Left ventricle myocardium inferior (tissue), 1 donor: ENCODE data around the gene COX19. TPM values are rescaled to one million over a fixed set of nuclear protein-coding genes. Genes with fewer than 3 reads are reported as not detected.

Experiments
- DNase-seq: peaks from one replicate; pipeline ENCODE4 v3.0.0-alpha.2; 2020
- H3K27ac ChIP-seq: fragments of 200-600 bp; replicated peaks from 2 replicates; pipeline ENCODE4 v1.8.0; 2021
- H3K27me3 ChIP-seq: fragments of 200-600 bp; 2 replicates; pipeline ENCODE4 v1.8.0; 2021; ENCODE audit warnings: low read depth
- H3K36me3 ChIP-seq: fragments of 200-600 bp; 2 replicates; pipeline ENCODE4 v1.8.0; 2021
- H3K4me1 ChIP-seq: fragments of 200-600 bp; 2 replicates; pipeline ENCODE4 v1.8.0; 2021
- H3K4me3 ChIP-seq: fragments of 200-600 bp; 2 replicates; pipeline ENCODE4 v1.8.0; 2021; ENCODE audit warnings: mild to moderate bottlenecking, moderate library complexity
- H3K9me3 ChIP-seq: fragments of 200-600 bp; replicated peaks from 2 replicates; pipeline ENCODE4 v1.8.0; 2021
- CTCF ChIP-seq: fragments of 200-600 bp; IDR thresholded peaks from 2 replicates; pipeline ENCODE4 v1.8.0; 2021; ENCODE audit warnings: antibody characterized with exemption, mild to moderate bottlenecking, borderline replicate concordance
- intact Hi-C: fragments of 100-400 bp; cut with micrococcal nuclease; formaldehyde crosslinking; loops from one replicate; pipeline ENCODE4 v1.11.0; 2022
- total RNA-seq: library from RNA; stranded (reverse); fragmentation: NEBNext Ultra II Directional; extraction: Animal tissue kit (Norgen Biotek cat#: 25700); gene quantifications from one replicate; pipeline ENCODE4 v1.2.1, GENCODE V29; 2021
- donor health status: DM: no; HTN: yes; CAD: no; lungs with severe emphysema.

The COX19 gene
- total RNA-seq, 1 donor from 2014 or later = 8.5 TPM

GRCh38 chr7:938546-939185 lies 36.7 kb downstream of the COX19 start:
- no peaks in the 10 kb centered on the region for H3K4me1 ChIP-seq
- DNase-seq = no peak
- H3K4me3 ChIP-seq = no peak overlapping the region
- no peaks in the 10 kb centered on the region for H3K36me3 ChIP-seq
- TF ChIP-seq CTCF = no peak
- peaks cover 12% of the 10 kb centered on the region for H3K9me3 ChIP-seq
- intact Hi-C loops = no loop called here
- H3K27me3 ChIP-seq = peaks cover 7% of the 10 kb centered on the region
- H3K27ac ChIP-seq = no peak overlapping the region

GRCh38 chr7:937856-938484 lies 37.4 kb downstream of the COX19 start:
- Histone ChIP-seq H3K9me3 (peaks cover 12% of the 10 kb centered on the region), H3K4me1 (no peaks in the 10 kb centered on the region), H3K4me3 (no peak overlapping the region), H3K36me3 (no peaks in the 10 kb centered on the region), H3K27ac (no peak overlapping the region), H3K27me3 (peaks cover 7% of the 10 kb centered on the region)
- intact Hi-C loops = no loop called here
- DNase-seq = no peak
- TF ChIP-seq CTCF = no peak

GRCh38 chr7:936386-937054 lies 38.8 kb downstream of the COX19 start:
- intact Hi-C loops = no loop called here
- TF ChIP-seq CTCF = no peak
- Histone ChIP-seq H3K27ac (no peak overlapping the region), H3K27me3 (peaks cover 7% of the 10 kb centered on the region), H3K9me3 (peaks cover 12% of the 10 kb centered on the region), H3K4me1 (no peaks in the 10 kb centered on the region), H3K4me3 (no peak overlapping the region), H3K36me3 (no peaks in the 10 kb centered on the region)
- DNase-seq = no peak

GRCh38 chr7:935874-936385 lies 39.4 kb downstream of the COX19 start:
- intact Hi-C loops = no loop called here
- H3K4me1 ChIP-seq = no peaks in the 10 kb centered on the region
- no peaks in the 10 kb centered on the region for H3K36me3 ChIP-seq
- no peak overlapping the region for H3K27ac ChIP-seq
- TF ChIP-seq CTCF = no peak
- peaks cover 7% of the 10 kb centered on the region for H3K27me3 ChIP-seq
- peaks cover 7% of the 10 kb centered on the region for H3K9me3 ChIP-seq
- H3K4me3 ChIP-seq = no peak overlapping the region
- DNase-seq = no peak

GRCh38 chr7:935164-935873 lies 40.0 kb downstream of the COX19 start:
- intact Hi-C loops = no loop called here
- no peak for TF ChIP-seq CTCF
- no peak overlapping the region for H3K4me3 ChIP-seq
- peaks cover 7% of the 10 kb centered on the region for H3K27me3 ChIP-seq
- H3K36me3 ChIP-seq = no peaks in the 10 kb centered on the region
- no peak for DNase-seq
- H3K4me1 ChIP-seq = no peaks in the 10 kb centered on the region
- peaks cover 1% of the 10 kb centered on the region for H3K9me3 ChIP-seq
- H3K27ac ChIP-seq = no peak overlapping the region
